Mesenteric fat pad (tissue), 1 donor: ENCODE data around the gene PAM16. TPM values are rescaled to one million over a fixed set of nuclear protein-coding genes. Genes with fewer than 3 reads are reported as not detected.
A peak's percentile ranks its signal among the peaks of the same experiment; 100 is the strongest.
"Not testable (repeated sequence)": the region's sequence is repeated elsewhere in the genome, so short reads cannot be mapped to it uniquely, and the experiment has no call there.

ENCODE experiments used
- DNase-seq: peaks from one replicate; pipeline ENCODE4 v3.0.0-alpha.2; 2020; ENCODE audit warnings: low spot score
- long read RNA-seq: library from polyadenylated mRNA; unstranded; transcript quantifications from one replicate; pipeline ENCODE4 v2.0.0, GENCODE V29; 2020
- total RNA-seq: library from RNA; stranded (reverse); fragmentation: NEBNext Ultra II Directional; extraction: Animal tissue kit (Norgen Biotek cat#: 25700); gene quantifications from one replicate; pipeline ENCODE4 v1.2.1, GENCODE V29; 2021
- donor health status: DM: yes; HTN: yes; CAD: no.

The PAM16 gene
- 38.2 TPM for total RNA-seq
- long read RNA-seq, transcript PAM16-201 (5 exons, 587 nt), result major isoform, 5 of 18 reads
- long read RNA-seq, partial matches to known transcripts, result 0 of 18 reads
- long read RNA-seq, other reads (novel, unspliced or antisense), result 11 of 18 reads

DNA sequence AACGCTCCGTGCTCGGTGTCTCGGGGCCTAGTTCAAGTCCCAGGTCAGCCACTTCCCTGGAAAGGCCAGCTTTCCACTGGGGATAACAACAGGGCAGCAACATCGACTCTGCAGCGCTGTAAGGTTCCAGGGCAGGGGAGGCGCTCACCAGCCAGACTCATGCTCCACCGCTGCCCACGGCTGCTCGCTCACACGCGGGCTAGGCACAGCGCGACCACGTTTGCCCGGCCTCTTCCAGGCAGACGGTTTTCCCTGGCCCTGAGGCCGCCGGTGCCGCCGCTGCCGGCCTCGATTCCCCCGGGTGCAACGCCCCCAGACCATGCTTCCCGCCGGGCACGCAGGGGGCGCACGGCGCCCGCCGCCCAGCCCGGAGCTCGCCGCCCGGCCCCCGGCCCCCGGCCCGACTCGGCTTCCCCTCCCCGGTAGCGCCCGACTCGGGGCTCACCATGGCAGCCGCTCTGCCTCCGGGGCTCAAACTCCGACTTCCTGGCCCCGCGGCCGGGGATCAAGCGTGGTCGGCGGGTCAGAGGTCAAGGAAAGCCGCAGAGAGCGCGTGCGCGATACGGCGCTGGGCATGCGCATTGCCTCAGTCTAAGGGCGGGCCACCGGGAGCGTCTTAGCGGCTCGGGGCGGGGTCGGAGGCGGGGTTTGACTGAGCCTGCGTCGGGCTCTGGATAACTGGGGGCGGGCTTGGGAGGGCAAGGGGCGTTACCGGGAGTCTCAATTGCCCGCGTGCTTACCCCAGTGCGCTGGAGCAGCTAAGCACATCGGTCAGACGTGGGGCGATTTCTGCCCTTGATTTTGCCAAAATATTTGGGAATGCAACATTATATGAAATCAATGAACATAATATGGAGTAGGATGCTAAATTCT lies at the start of gene PAM16:
Gene PAM16, minus strand, starts transcription at position 535 of the 873 bp plus-strand sequence. Its CDS starts 87 bp downstream, at position 448.
- peak; percentile 99 for DNase-seq

- no peak for DNase-seq
Measured at GRCh38 chr16:4399001-4399730, 48.0 kb upstream of the PAM16 start.

DNA sequence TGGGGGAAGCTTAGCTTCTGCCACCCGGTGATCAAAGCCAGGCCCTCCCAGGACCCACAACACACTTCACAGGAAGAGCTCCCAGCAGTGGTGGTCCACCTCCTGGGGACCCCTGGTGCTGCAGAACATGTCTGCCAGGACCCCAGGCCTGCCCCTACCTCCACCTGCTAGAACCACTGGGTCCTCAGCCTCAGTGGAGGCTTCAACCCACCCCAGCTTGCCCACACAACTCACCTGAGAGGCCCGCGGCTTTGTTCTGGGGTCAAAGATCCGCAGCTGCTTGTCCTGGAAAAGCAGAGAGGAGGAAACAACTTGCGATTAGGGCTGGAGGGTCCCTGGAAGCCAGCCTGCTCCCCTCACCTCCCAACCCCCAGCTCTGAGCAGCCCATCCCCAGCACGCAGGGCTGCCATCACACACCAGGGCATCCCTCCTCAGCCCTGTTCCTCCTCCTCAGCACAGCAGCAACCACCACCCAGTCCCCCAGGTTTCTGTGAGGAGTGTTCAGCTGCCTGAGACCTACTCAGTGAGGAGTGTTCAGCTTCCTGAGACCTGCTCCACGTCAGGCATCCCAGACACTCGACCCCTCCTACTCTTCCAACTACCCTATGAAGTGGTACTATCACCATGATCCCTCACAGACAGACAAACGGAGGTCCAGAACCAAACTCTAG lies 44.1 kb upstream of the PAM16 start:
- no peak for DNase-seq

- not testable (repeated sequence) for DNase-seq
Measured at GRCh38 chr16:4393850-4394249, 42.7 kb upstream of the PAM16 start.

- DNase-seq, result no peak
Measured at GRCh38 chr16:4393240-4393600, 42.1 kb upstream of the PAM16 start.

GRCh38 chr16:4392382-4393239 lies 41.5 kb upstream of the PAM16 start:
- DNase-seq, result no peak

GRCh38 chr16:4391631-4392381 lies 40.7 kb upstream of the PAM16 start:
- DNase-seq, result no peak

- no peak for DNase-seq
Measured at GRCh38 chr16:4390266-4391260, 39.4 kb upstream of the PAM16 start.

DNA sequence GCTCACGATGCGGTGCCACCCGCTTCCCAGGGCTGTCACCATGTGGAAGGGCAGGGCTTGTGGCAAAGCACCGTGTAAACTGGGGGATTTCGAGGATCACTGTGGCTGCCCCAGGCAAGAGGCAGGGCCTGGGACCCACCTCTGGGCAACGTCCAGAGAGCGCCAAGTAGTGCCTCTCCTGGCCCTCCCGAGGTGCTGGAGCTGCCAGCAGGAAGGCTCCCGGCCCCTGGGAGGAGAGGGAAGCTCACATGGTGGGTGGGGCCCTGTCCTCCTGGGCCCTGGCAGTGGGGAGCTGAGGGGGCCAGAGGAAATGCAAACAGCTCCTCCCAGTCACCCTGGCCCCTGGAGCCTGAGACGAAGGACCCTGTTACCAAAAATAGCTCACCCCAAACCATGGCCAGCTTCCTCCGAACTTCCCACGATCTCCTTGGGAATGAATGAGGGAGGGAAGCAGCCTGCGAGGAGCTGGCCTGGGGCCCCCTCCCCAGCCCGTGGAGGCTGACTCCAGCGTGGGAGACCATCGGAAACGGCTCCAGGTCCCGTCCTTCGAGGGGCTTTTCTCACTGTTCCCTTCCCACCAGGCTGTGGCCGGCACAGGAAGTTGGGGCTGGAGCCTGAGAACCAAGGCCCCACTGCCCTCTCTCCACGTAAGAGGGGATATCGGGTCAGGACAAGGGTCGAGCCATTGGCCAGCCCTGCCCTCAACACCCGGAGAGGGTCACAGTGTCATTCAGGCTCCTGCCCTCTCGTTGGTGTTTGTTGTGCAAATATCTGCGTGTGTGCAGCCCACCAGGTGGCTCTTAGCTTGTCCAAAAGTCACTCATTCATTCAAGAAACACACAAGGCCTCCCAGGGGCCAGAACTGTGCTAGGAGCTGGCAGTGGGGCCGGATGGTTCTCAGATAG lies 38.2 kb upstream of the PAM16 start:
- no peak for DNase-seq

DNA sequence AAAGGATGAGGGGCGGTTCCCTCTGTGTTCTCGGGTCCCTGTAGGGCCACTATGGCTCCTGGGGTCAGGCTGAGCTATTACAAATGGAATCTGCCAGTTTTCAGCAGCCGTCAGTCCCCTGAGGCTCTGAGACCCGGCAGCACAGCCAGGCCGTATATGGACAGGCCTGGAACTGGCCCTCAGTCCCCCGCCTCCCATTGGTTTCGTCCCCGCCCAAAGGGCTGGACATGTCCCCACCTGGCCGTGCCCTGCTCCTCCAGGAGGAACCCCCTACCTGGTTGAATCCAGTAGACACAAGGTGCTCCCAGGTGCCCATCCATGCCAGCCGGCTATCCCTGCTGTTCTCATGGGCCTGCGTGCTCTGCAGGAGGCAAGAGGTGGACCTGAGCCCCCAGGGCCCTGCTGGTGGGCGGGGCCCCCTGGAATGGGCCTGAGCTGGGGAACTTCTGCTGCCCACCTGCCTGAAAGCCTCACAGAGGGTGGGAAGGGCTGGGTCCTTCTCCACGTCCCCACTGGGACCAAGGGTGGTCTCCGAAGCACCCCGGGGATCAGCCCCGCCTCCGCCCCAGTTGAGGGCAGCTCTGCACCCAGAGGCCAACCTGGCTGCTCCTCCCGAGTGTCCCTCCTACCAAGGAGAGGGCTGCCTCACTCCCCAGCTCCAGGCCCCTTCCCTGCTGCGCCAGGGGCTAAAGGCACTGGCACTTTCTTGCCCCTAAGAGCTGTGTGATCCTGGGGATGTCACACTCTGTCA lies 37.3 kb upstream of the PAM16 start:
- no peak for DNase-seq

GRCh38 chr16:4387781-4388180 lies 36.7 kb upstream of the PAM16 start:
- no peak for DNase-seq

GRCh38 chr16:4386951-4387565 lies 35.9 kb upstream of the PAM16 start:
- DNase-seq, result no peak

- DNase-seq, result no peak
Measured at GRCh38 chr16:4386451-4386805, 35.3 kb upstream of the PAM16 start.

DNA sequence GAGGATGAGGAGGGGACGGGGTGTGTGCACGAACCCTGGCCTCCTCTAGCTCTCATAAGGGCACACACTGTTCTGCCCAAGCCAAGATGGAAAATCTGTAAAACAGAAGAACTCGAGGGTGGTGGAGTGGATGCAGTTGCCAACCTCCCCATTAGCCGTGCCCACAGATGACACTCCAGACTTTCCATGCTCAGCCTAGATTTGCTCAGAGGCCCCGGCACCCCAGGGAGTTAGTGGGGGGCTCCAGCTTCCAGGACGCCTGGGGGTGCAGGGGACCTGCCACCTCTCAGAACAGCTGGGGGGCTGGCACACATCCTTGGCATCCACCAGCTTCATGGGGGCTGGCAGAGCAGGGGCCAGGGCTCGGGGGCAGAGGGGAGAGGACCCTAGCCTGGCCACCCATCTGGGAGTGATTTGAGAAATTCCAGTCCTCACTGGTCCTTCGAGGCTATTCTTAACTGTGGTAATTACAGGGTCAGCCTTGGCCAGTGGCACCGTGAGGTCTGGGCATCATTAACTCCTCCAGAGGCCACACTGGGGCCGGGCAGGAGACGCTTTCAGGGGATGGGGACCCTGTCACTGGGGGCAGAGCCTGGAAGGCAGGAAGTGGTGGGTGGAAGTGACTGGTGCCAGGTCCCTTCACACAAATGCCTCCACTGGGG lies 34.8 kb upstream of the PAM16 start:
- DNase-seq, result no peak

- no peak for DNase-seq
Measured at GRCh38 chr16:4385066-4385788, 34.1 kb upstream of the PAM16 start.
